ENCODE measurements around the gene KBTBD13. TPM values are rescaled to one million over a fixed set of nuclear protein-coding genes. Genes with fewer than 3 reads are reported as not detected.

KBTBD13 gene
- polyA plus RNA-seq, 1 donor (not counting 4 experiments of a cell fraction or from before 2014, with no cell fraction given), result not detected

GRCh38 chr15:65056106-65056505 is 20.4 kb upstream of the KBTBD13 start:
- no peak overlapping the region for H3K27ac ChIP-seq (ENCODE audit: control insufficient read depth, insufficient read depth, low read length)
- H3K4me2 ChIP-seq (ENCODE audit: control insufficient read depth, extremely low read depth, insufficient read depth, low read depth, low read length), result no peak overlapping the region
- no peak overlapping the region for H3K9ac ChIP-seq (ENCODE audit: control insufficient read depth, extremely low read depth, insufficient read depth, low read length)
- no peaks in the 10 kb centered on the region for H4K20me1 ChIP-seq (ENCODE audit: control insufficient read depth, extremely low read depth, insufficient read depth, low read length)
- H3K27me3 ChIP-seq (ENCODE audit: control insufficient read depth, extremely low read depth, insufficient read depth, low read length), result peaks cover 7% of the 10 kb centered on the region
- H3K4me3 ChIP-seq (ENCODE audit: control insufficient read depth in 2 of 3, extremely low read depth in 1 of 3, insufficient read depth in 2 of 3, low read depth in 1 of 3, low read length in 3 of 3), result no peak overlapping the region
- H3K9me3 ChIP-seq (ENCODE audit: control insufficient read depth, low read depth, low read length), result no peaks in the 10 kb centered on the region
- DNase-seq (ENCODE audit: low read depth, low spot score) (no peak), FAIRE-seq (no peak)
- H3K36me3 ChIP-seq (ENCODE audit: control insufficient read depth in 2 of 2, extremely low read depth in 1 of 2, insufficient read depth in 2 of 2, low read length in 2 of 2), result no peaks in the 10 kb centered on the region
- TF ChIP-seq EZH2 (IDR thresholded peaks at IDR 0.05; ENCODE audit: low read length), result no peak
- TF ChIP-seq CTCF (optimal IDR thresholded peaks at IDR 0.05 in 1 of 3, IDR thresholded peaks at IDR 0.05 in 1 of 3, conservative IDR thresholded peaks at IDR 0.05 in 1 of 3; ENCODE audit: extremely low read depth in 1 of 3, insufficient read depth in 2 of 3, low read length in 3 of 3), result no peak
- no peak overlapping the region for H2AFZ ChIP-seq (ENCODE audit: control insufficient read depth, low read length)
- dilution Hi-C loops (cut with MboI; ENCODE audit: extremely low pct_ligation_motif_present, low sequenced_read_pairs), result no loop called here
- H3K9me1 ChIP-seq (ENCODE audit: control insufficient read depth, extremely low read depth, insufficient read depth, low read length), result no peaks in the 10 kb centered on the region
- no peaks in the 10 kb centered on the region for H3K4me1 ChIP-seq (ENCODE audit: control insufficient read depth, extremely low read depth, insufficient read depth, low read length)
- no peaks in the 10 kb centered on the region for H3K79me2 ChIP-seq (ENCODE audit: control insufficient read depth, insufficient read depth, low read length)

GRCh38 chr15:65056868-65057548 is 19.5 kb upstream of the KBTBD13 start:
- H3K9ac ChIP-seq (ENCODE audit: control insufficient read depth, extremely low read depth, insufficient read depth, low read length), result no peak overlapping the region
- H3K79me2 ChIP-seq (ENCODE audit: control insufficient read depth, insufficient read depth, low read length), result no peaks in the 10 kb centered on the region
- H3K9me3 ChIP-seq (ENCODE audit: control insufficient read depth, low read depth, low read length), result no peaks in the 10 kb centered on the region
- dilution Hi-C loops (cut with MboI; ENCODE audit: extremely low pct_ligation_motif_present, low sequenced_read_pairs), result no loop called here
- H3K27ac ChIP-seq (ENCODE audit: control insufficient read depth, insufficient read depth, low read length), result no peak overlapping the region
- no peak overlapping the region for H2AFZ ChIP-seq (ENCODE audit: control insufficient read depth, low read length)
- no peak for FAIRE-seq
- peaks cover 7% of the 10 kb centered on the region for H3K27me3 ChIP-seq (ENCODE audit: control insufficient read depth, extremely low read depth, insufficient read depth, low read length)
- H3K36me3 ChIP-seq (ENCODE audit: control insufficient read depth in 2 of 2, extremely low read depth in 1 of 2, insufficient read depth in 2 of 2, low read length in 2 of 2), result no peaks in the 10 kb centered on the region
- TF ChIP-seq EZH2 (IDR thresholded peaks at IDR 0.05; ENCODE audit: low read length) (no peak), CTCF (optimal IDR thresholded peaks at IDR 0.05 in 1 of 3, IDR thresholded peaks at IDR 0.05 in 1 of 3, conservative IDR thresholded peaks at IDR 0.05 in 1 of 3; ENCODE audit: extremely low read depth in 1 of 3, insufficient read depth in 2 of 3, low read length in 3 of 3) (no peak)
- H4K20me1 ChIP-seq (ENCODE audit: control insufficient read depth, extremely low read depth, insufficient read depth, low read length), result no peaks in the 10 kb centered on the region
- no peak overlapping the region for H3K4me2 ChIP-seq (ENCODE audit: control insufficient read depth, extremely low read depth, insufficient read depth, low read depth, low read length)
- DNase-seq (ENCODE audit: low read depth, low spot score), result no peak
- H3K4me3 ChIP-seq (ENCODE audit: control insufficient read depth in 2 of 3, extremely low read depth in 1 of 3, insufficient read depth in 2 of 3, low read depth in 1 of 3, low read length in 3 of 3), result no peak overlapping the region
- H3K4me1 ChIP-seq (ENCODE audit: control insufficient read depth, extremely low read depth, insufficient read depth, low read length), result no peaks in the 10 kb centered on the region
- no peaks in the 10 kb centered on the region for H3K9me1 ChIP-seq (ENCODE audit: control insufficient read depth, extremely low read depth, insufficient read depth, low read length)

Measured in keratinocyte (primary cell).